Measurements from ENCODE around the gene KLHL25. TPM values are rescaled to one million over a fixed set of nuclear protein-coding genes. Genes with fewer than 3 reads are reported as not detected.

Gene KLHL25
- total RNA-seq, 1 experiment from 2014 or later, result 7.0 TPM

- ATAC-seq (no peak), DNase-seq (ENCODE audit: low read depth, low spot score) (no peak)
- peaks cover 5% of the 10 kb centered on the region; the same call in 1 of the 2 replicates for H3K4me1 ChIP-seq (ENCODE audit: control insufficient read depth, insufficient read depth, low read length)
- in situ Hi-C loops (cut with HindIII; ENCODE audit: low pct_unique_long_range_greater_than_20kb, low sequenced_read_pairs) (no loop called here), intact Hi-C loops (cut with micrococcal nuclease; ENCODE audit: unreplicated experiment) (no loop called here)
- ChIA-PET CTCF (interaction anchor here (0.6 kb wide), 1 partner anchor 473 kb away, joined by 3 read pairs; no protein-coding TSS in a partner anchor), POLR2A (no interaction called here)
- TF ChIP-seq SIN3A (IDR thresholded peaks at IDR 0.05; ENCODE audit: borderline replicate concordance, insufficient read depth, low read depth, low read length) (no peak), TCF7L2 (IDR thresholded peaks at IDR 0.05; ENCODE audit: low read depth, low read length) (no peak), POLR2AphosphoS5 (IDR thresholded peaks at IDR 0.05; ENCODE audit: low read depth, low read length) (no peak), CTCF (IDR thresholded peaks at IDR 0.05) (no peak)
- TF ChIP-seq, protein P1, sequence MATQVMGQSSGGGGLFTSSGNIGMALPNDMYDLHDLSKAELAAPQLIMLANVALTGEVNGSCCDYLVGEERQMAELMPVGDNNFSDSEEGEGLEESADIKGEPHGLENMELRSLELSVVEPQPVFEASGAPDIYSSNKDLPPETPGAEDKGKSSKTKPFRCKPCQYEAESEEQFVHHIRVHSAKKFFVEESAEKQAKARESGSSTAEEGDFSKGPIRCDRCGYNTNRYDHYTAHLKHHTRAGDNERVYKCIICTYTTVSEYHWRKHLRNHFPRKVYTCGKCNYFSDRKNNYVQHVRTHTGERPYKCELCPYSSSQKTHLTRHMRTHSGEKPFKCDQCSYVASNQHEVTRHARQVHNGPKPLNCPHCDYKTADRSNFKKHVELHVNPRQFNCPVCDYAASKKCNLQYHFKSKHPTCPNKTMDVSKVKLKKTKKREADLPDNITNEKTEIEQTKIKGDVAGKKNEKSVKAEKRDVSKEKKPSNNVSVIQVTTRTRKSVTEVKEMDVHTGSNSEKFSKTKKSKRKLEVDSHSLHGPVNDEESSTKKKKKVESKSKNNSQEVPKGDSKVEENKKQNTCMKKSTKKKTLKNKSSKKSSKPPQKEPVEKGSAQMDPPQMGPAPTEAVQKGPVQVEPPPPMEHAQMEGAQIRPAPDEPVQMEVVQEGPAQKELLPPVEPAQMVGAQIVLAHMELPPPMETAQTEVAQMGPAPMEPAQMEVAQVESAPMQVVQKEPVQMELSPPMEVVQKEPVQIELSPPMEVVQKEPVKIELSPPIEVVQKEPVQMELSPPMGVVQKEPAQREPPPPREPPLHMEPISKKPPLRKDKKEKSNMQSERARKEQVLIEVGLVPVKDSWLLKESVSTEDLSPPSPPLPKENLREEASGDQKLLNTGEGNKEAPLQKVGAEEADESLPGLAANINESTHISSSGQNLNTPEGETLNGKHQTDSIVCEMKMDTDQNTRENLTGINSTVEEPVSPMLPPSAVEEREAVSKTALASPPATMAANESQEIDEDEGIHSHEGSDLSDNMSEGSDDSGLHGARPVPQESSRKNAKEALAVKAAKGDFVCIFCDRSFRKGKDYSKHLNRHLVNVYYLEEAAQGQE (IDR thresholded peaks at IDR 0.05; ENCODE audit: insufficient read depth in 1 of 2, low read depth in 2 of 2, low read length in 1 of 2), result no peak
- H3K27me3 ChIP-seq (ENCODE audit: control insufficient read depth, insufficient read depth, low read length), result no peaks in the 10 kb centered on the region
- BruUV-seq (replicated peaks), result no TSS peak
- no peak overlapping the region for H3K27ac ChIP-seq (ENCODE audit: low read length)
- no peaks in the 10 kb centered on the region for H3K9me3 ChIP-seq (ENCODE audit: control insufficient read depth, insufficient read depth, low read depth, low read length)
- H3K36me3 ChIP-seq (ENCODE audit: control insufficient read depth, insufficient read depth, low read length), result no peaks in the 10 kb centered on the region
- no peak overlapping the region for H3K4me3 ChIP-seq (ENCODE audit: low read depth in 2 of 2, low read length in 2 of 2)
Observed at GRCh38 chr15:85762756-85763127, 32.0 kb downstream of the KLHL25 start.

DNA sequence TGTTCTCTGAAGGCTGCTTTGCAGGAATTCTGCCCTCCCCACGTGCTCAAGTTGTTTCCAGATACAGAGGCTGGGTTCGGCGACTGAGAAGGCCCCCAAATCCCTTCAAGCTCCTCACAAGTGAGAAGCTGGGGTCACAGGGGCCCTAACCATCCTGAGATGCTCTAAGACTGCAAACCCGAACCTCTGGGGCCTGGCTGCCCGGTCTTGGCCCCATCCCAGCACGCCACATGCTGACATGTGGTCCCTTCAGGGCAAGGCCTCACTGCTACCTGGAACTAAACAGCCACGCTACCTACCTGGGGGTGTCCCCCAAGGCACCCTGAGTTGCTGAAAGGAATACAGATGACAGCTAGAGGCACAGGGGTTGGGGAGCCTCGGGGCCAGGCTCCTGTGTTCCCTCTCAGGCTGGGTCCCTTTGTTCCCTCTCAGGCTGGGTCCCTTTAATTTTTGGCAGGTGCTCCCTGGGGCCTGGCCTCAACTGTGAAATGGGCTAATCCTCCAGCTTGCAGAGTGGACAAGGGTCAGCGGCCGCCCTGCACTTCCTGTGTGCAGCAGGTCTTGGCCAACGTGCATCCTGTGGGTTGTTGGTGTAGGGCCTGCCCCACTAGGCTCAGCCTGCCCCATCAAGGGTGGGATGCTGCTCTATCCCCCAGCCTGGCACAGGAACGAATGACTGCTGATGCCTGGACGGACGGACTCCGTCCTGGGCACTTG, 32.5 kb downstream of the KLHL25 start:
- H3K4me3 ChIP-seq (ENCODE audit: low read depth in 2 of 2, low read length in 2 of 2), result no peak overlapping the region
- in situ Hi-C loops (cut with HindIII; ENCODE audit: low pct_unique_long_range_greater_than_20kb, low sequenced_read_pairs) (no loop called here), intact Hi-C loops (cut with micrococcal nuclease; ENCODE audit: unreplicated experiment) (no loop called here)
- H3K27me3 ChIP-seq (ENCODE audit: control insufficient read depth, insufficient read depth, low read length), result no peaks in the 10 kb centered on the region
- H3K27ac ChIP-seq (ENCODE audit: low read length), result no peak overlapping the region
- TF ChIP-seq, protein P1 (IDR thresholded peaks at IDR 0.05; ENCODE audit: insufficient read depth in 1 of 2, low read depth in 2 of 2, low read length in 1 of 2), result no peak
- TF ChIP-seq SIN3A (IDR thresholded peaks at IDR 0.05; ENCODE audit: borderline replicate concordance, insufficient read depth, low read depth, low read length) (no peak), POLR2AphosphoS5 (IDR thresholded peaks at IDR 0.05; ENCODE audit: low read depth, low read length) (no peak), TCF7L2 (IDR thresholded peaks at IDR 0.05; ENCODE audit: low read depth, low read length) (no peak), CTCF (IDR thresholded peaks at IDR 0.05) (no peak)
- H3K36me3 ChIP-seq (ENCODE audit: control insufficient read depth, insufficient read depth, low read length), result no peaks in the 10 kb centered on the region
- ATAC-seq (no peak), DNase-seq (ENCODE audit: low read depth, low spot score) (no peak)
- ChIA-PET CTCF (interaction anchor here (0.6 kb wide), 1 partner anchor 473 kb away, joined by 3 read pairs; no protein-coding TSS in a partner anchor), POLR2A (no interaction called here)
- peaks cover 5% of the 10 kb centered on the region; the same call in 1 of the 2 replicates for H3K4me1 ChIP-seq (ENCODE audit: control insufficient read depth, insufficient read depth, low read length)
- no TSS peak for BruUV-seq (replicated peaks)
- H3K9me3 ChIP-seq (ENCODE audit: control insufficient read depth, insufficient read depth, low read depth, low read length), result no peaks in the 10 kb centered on the region
